Measurements from ENCODE around the gene PPAT. TPM values are rescaled to one million over a fixed set of nuclear protein-coding genes. Genes with fewer than 3 reads are reported as not detected.
"Not testable (repeated sequence)": the region's sequence is repeated elsewhere in the genome, so short reads cannot be mapped to it uniquely, and the experiment has no call there.

PPAT gene
- total RNA-seq, 1 donor, result 18.4 TPM

GRCh38 chr4:56371426-56372220 lies 63.8 kb downstream of the PPAT start:
- TF ChIP-seq CTCF (IDR thresholded peaks at IDR 0.05; ENCODE audit: insufficient read depth, low read length), result no peak
- no peak for DNase-seq (ENCODE audit: low read depth)
- no peak overlapping the region for H3K4me3 ChIP-seq (ENCODE audit: low read depth, low read length)

- no peak for DNase-seq (ENCODE audit: low read depth)
- no peak overlapping the region for H3K4me3 ChIP-seq (ENCODE audit: low read depth, low read length)
- TF ChIP-seq CTCF (IDR thresholded peaks at IDR 0.05; ENCODE audit: insufficient read depth, low read length), result no peak
Measured at GRCh38 chr4:56370377-56370776, 65.0 kb downstream of the PPAT start.

GRCh38 chr4:56362981-56363380 lies 72.4 kb downstream of the PPAT start:
- DNase-seq (ENCODE audit: low read depth); H3K4me3 ChIP-seq (ENCODE audit: low read depth, low read length): not testable (repeated sequence)

- no peak for TF ChIP-seq CTCF (IDR thresholded peaks at IDR 0.05; ENCODE audit: insufficient read depth, low read length)
- DNase-seq (ENCODE audit: low read depth), result peak; percentile 16
- H3K4me3 ChIP-seq (ENCODE audit: low read depth, low read length), result no peak overlapping the region
Measured at GRCh38 chr4:56360071-56360470, 75.3 kb downstream of the PPAT start.

GRCh38 chr4:56356650-56357049 lies 78.8 kb downstream of the PPAT start:
- no peak overlapping the region for H3K4me3 ChIP-seq (ENCODE audit: low read depth, low read length)
- no peak for TF ChIP-seq CTCF (IDR thresholded peaks at IDR 0.05; ENCODE audit: insufficient read depth, low read length)

GRCh38 chr4:56348576-56348975 lies 86.8 kb downstream of the PPAT start:
- H3K4me3 ChIP-seq (ENCODE audit: low read depth, low read length), result no peak overlapping the region
- no peak for TF ChIP-seq CTCF (IDR thresholded peaks at IDR 0.05; ENCODE audit: insufficient read depth, low read length)
- no peak for DNase-seq (ENCODE audit: low read depth)

More at GRCh38 chr4:56356650-56357049, 78.8 kb downstream of the PPAT start:
- no peak for DNase-seq (ENCODE audit: low read depth)

GRCh38 chr4:56345458-56345857 lies 90.0 kb downstream of the PPAT start:
- H3K4me3 ChIP-seq (ENCODE audit: low read depth, low read length), result no peak overlapping the region
- DNase-seq (ENCODE audit: low read depth), result no peak
- TF ChIP-seq CTCF (IDR thresholded peaks at IDR 0.05; ENCODE audit: insufficient read depth, low read length), result no peak

Other genes starting within 250 kb of the PPAT start
- 16.9 and 23.3 TPM in 2 replicates for gene AASDH, start 48.1 kb downstream of the PPAT start, total RNA-seq (ENCODE audit: low replicate concordance)
- gene PAICS, start 645 bp upstream of the PPAT start, total RNA-seq (ENCODE audit: low replicate concordance), result 13.6 and 62.3 TPM in 2 replicates
- 119 and 202 TPM in 2 replicates for gene SRP72, start 32.0 kb upstream of the PPAT start, total RNA-seq (ENCODE audit: low replicate concordance)
- 0.09 TPM in 1 of 2 replicates, not detected in the other for gene ARL9, start 70.2 kb upstream of the PPAT start, total RNA-seq (ENCODE audit: low replicate concordance)
- gene HOPX, start 245.7 kb upstream of the PPAT start, total RNA-seq (ENCODE audit: low replicate concordance), result 0.36 TPM in 1 of 2 replicates, not detected in the other